Skin of body (tissue), 2 donors: ENCODE data around the gene CMTM2. TPM values are rescaled to one million over a fixed set of nuclear protein-coding genes. Genes with fewer than 3 reads are reported as not detected.
A peak's percentile ranks its signal among the peaks of the same experiment; 100 is the strongest.
"Not testable (repeated sequence)": the region's sequence is repeated elsewhere in the genome, so short reads cannot be mapped to it uniquely, and the experiment has no call there.

Experiments used
- DNase-seq: peaks from one replicate; lab custom pipeline; 2025; lab: John Stamatoyannopoulos, UW
- total RNA-seq: library from RNA; depleted of rRNA; stranded (reverse); fragments of >200 nt; gene quantifications from one replicate; pipeline ENCODE4 v1.2.3, GENCODE V29; 2014

CMTM2 gene
- total RNA-seq, 1 donor from 2014 or later = 2.5 TPM

DNA sequence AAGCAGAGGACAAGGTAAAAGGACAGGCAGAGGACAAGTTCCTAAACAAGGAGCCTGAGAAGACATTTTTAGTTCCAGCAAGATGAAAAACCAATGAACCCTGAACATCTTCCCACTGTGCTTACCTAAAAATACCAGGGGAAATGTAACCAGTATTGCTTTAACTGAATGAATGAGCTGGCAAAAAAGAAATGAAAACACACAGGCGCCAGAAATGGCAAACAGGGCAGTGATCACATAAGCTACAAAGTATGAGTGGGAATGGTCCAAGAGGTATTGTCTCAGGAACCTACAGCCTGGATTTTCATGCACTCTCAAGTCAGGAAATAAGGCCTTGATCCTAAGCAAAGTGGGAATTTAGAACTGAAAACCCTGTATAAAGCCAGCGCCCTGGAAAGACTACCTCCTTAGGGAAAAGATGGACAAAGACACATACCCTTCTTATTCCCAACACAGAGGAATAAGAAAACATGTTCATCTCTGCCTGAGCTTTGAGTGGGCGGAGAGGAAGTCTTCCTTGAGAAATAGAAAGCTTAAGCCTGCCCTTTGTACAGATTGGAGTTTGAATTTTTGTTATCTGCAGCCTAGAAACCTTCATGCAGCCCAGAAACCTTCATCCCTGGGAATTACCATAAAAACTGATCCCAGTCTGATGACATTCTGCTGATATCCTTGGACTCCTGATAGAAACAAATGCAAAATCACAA is 2.1 kb downstream of the CMTM2 start:
- DNase-seq = no peak

- no peak for DNase-seq
Observed at GRCh38 chr16:66585481-66586239, 6.4 kb downstream of the CMTM2 start.

GRCh38 chr16:66587881-66588600 is 8.8 kb downstream of the CMTM2 start:
- DNase-seq = no peak

GRCh38 chr16:66588981-66589713 is 9.9 kb downstream of the CMTM2 start:
- no peak for DNase-seq

DNA sequence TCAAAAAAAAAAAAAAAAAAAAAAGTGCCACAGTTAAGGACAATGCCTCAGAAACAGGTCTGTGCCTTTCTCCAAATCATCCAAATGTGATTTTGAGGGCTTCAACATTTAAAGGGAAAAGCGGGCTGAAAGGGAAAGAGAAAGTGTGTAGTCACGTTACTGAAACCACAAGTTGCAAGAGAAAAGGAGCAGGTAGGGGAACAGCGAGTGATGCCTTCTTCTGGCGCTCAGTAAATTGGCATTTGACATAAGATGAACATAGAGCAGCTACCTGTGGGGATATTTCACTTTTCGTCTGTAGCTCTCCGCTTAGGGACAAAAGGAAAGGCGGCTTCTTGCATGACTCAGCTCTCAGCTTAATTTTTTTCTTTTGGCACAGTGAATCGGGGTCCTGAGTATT is 11.1 kb downstream of the CMTM2 start:
- no peak for DNase-seq

- no peak for DNase-seq
Observed at GRCh38 chr16:66591018-66591417, 11.8 kb downstream of the CMTM2 start.

- DNase-seq = no peak
Observed at GRCh38 chr16:66592241-66592640, 13.0 kb downstream of the CMTM2 start.

- DNase-seq = no peak
Observed at GRCh38 chr16:66592814-66593213, 13.6 kb downstream of the CMTM2 start.

DNA sequence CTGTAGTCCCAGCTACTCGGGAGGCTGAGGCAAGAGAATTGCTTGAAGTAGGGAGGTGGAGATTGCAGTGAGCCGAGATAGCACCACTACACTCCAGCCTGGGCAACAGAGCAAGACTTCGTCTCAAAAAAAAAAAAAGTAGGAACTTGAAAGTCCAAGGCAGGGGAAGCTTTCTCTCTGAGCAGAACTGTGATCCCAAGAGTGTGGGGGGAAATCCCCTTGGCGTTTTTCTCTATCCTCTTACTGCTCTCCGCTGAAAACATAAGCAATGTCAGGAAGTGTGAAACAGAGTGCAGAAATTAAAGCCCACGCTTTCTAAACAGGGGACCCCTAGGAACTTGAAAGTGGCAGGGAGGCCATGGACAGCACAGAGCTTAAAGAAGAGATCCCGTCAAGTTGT is 15.5 kb downstream of the CMTM2 start:
- DNase-seq = no peak

GRCh38 chr16:66596559-66596958 is 17.3 kb downstream of the CMTM2 start:
- DNase-seq = not testable (repeated sequence)

GRCh38 chr16:66596986-66597848 is 18.0 kb downstream of the CMTM2 start:
- no peak for DNase-seq

GRCh38 chr16:66598111-66598510 is 18.8 kb downstream of the CMTM2 start:
- DNase-seq = no peak

GRCh38 chr16:66599726-66600125 is 20.5 kb downstream of the CMTM2 start:
- DNase-seq = no peak

DNA sequence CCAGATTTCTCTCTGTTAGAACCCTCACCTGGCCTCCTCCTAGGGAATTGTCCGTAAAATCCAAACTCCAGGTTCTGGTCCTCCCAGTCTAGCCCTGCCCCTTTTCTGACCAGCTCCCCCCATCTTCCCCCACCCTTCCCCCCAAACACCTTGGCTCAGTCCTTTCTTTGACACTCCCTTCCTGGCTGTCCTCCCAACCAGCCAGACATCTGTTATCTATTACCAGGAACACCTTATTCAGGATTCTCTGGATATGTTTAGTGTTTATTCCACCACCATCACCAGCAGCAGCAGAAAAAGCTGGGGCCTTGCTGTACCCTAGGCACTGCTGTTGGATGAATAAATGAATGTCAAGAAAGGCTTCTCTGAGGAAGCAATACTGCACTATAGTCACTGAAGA is 21.2 kb downstream of the CMTM2 start:
- no peak for DNase-seq

DNA sequence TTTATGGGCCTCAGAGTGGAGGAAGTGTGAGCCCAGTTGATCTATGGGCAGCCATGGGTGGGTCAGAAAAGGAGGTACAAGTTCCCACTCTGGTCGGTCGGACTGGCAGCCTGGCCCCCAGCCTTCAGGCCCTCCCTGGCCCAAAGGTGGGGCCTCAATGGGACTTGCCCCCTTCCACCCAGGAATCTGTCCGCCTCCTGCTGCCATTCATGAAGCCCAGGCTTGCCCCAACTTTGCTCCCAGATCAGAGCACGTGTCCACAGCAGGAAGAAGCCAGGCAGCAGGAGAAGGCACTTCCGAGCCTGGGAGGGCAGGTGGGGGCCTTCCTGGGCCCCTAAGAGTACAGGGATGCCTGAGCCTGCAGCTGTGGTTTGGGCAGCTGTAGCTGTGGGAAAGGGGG is 22.2 kb downstream of the CMTM2 start:
- DNase-seq = no peak

DNA sequence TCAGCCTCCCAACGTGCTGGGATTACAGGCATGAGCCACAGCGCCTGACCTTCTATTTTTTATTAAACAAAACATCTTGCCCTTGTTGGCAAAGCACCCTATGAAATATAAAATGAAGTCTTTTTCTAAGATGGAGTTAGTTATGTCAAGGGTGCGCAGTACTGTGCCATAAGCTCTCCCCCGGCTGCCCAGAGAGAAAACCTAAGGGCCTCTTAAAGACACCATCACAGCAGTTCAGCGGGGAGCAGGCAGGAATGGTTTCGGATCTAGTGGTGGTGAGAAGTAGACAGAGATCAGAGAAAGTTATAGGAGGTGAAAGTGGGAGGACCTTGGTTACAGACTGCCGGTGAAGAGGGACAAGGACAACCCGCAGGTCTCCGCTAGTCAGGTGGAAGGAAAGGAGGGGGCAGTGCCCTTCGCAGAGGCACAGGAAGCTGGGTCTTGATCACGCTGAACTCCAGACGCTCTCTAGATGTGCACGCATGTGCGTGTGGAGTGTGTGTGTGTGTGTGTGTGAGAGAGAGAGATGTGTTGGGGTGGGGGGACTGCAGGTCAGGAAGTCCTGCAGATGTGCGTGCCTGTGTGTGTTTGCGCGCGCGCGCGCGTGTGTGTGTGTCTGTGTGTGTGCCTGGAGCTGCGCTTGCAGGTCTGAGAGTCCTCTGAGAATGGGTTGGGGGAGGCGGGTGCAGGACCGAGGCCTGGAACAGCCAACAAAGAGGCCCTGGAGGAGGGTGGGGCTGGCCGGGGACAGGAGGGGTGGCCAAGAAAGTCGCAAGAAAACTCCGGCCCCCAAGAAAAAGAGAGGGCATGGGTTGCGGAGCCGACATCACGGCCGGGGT is 24.5 kb downstream of the CMTM2 start:
- DNase-seq = peak; percentile 79

- peak; percentile 67 for DNase-seq
Observed at GRCh38 chr16:66604376-66605176, 25.3 kb downstream of the CMTM2 start, which contains the start of gene CMTM3. TSS of gene CMTM3 (plus strand) at chr16:66604704. CDS start at chr16:66604806, 102 bp downstream.

DNA sequence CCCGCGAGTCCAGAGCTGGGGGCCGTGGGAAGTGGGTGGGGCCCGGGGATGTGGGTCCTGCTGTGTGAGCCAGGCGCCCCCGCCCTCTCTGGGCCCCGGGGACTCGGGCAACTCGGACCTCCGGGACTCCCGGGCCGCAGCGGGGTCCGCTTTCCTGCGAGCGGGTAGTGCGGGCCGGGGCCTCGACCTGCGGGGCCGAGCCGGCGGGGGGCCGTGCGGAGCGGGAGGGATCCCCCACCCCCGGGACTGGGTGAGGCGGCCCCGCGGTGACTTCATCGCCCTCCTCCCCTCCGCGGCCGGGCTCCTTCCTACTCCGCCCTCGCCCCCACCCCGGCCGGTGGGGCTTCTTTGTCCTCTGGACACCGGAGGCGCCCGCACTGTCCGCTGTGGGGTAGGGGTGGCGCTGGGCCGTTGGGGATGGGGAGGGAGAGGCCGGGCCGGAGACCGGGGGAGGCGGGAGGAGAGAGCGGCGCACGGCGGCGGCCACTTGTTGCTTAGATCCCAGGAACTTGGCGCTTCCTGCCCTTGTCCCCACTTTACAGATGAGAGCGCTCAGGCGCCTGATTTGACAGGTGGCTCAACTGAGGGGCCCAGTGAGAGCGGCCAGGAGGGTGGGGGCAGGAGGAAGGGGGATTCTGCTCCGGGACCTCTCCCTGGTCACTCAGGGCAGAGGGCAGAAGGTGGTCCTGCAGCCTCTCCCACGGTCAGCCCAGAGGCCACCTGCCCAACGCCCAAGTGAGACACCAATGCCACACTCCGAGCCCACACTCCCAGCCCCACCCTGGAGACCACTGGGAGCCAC is 26.1 kb downstream of the CMTM2 start:
- peak; percentile 56 for DNase-seq
